ENCODE results near the gene DOCK6. TPM values are rescaled to one million over a fixed set of nuclear protein-coding genes. Genes with fewer than 3 reads are reported as not detected.

DOCK6 gene
- total RNA-seq, 4 donors from 2014 or later, result 63.4 to 102 (median 65.6) TPM

DNA sequence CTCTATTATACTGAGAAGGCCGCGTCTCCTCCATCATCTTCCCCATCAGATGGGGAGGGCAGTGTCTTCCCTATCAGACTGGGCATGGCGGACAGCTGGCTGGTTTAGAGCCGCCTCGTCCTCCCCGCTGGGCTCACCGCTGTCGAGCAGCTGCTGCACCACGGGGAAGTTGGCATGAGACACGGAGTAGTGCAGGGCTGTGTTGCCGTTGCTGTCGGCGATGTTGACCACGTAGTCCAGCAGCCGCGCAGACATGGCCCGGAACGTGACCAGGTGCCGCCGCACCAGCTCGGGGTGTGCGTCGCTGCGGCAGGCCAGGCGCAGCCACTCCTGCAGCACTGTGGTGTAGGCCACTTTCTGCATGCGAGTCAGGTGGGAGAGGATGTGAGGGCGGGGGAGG lies 88.0 kb downstream of the DOCK6 start:
- 95% methylated on average over 23 to 27 of the region's 27 CpGs for WGBS, 2 donors
- H3K4me3 ChIP-seq (ENCODE audit: low read depth, poor library complexity, severe bottlenecking), result no peak overlapping the region
- TF ChIP-seq POLR2A (IDR thresholded peaks at IDR 0.05), result no peak
- TF ChIP-seq, protein P1, sequence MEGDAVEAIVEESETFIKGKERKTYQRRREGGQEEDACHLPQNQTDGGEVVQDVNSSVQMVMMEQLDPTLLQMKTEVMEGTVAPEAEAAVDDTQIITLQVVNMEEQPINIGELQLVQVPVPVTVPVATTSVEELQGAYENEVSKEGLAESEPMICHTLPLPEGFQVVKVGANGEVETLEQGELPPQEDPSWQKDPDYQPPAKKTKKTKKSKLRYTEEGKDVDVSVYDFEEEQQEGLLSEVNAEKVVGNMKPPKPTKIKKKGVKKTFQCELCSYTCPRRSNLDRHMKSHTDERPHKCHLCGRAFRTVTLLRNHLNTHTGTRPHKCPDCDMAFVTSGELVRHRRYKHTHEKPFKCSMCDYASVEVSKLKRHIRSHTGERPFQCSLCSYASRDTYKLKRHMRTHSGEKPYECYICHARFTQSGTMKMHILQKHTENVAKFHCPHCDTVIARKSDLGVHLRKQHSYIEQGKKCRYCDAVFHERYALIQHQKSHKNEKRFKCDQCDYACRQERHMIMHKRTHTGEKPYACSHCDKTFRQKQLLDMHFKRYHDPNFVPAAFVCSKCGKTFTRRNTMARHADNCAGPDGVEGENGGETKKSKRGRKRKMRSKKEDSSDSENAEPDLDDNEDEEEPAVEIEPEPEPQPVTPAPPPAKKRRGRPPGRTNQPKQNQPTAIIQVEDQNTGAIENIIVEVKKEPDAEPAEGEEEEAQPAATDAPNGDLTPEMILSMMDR (IDR thresholded peaks at IDR 0.05), result no peak
- no peak for DNase-seq (ENCODE audit: low spot score in 2 of 2)
- intact Hi-C loops (cut with DNase I; ENCODE audit: low total_unique reads), result no loop called here

GRCh38 chr19:11173516-11174155 lies 88.7 kb downstream of the DOCK6 start:
- no peak overlapping the region for H3K4me3 ChIP-seq (ENCODE audit: low read depth, poor library complexity, severe bottlenecking)
- DNase-seq (ENCODE audit: low spot score in 2 of 2), result no peak
- WGBS, 2 donors, result 83 to 89% methylated on average over 7 to 8 of the region's 8 CpGs
- intact Hi-C loops (cut with DNase I; ENCODE audit: low total_unique reads), result no loop called here
- TF ChIP-seq POLR2A (IDR thresholded peaks at IDR 0.05), result no peak
- TF ChIP-seq, protein P1 (IDR thresholded peaks at IDR 0.05), result no peak

DNA sequence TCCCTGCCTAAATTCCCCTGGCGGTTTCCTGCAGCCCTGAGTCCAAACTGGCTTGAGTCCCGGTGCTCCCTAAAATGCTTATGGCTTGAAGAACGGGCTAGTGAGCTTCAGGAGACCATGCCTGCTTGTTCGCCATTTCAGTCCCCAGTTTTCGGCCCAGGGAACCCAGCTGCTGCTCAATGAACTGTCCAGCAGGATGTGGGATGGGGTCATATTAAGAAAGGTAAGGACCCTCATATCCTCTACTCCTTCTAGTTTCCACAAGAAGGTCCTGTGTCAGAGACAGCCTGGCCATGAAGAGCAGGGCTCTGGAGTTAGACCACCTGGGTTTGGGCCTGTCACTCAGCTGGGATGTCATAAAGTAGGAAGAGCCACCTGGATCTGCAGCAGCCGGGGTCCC lies 89.7 kb downstream of the DOCK6 start:
- 84 to 87% methylated on average over 6 of the region's 6 CpGs for WGBS, 2 donors
- DNase-seq (ENCODE audit: low spot score in 2 of 2), result no peak
- no peak for TF ChIP-seq POLR2A (IDR thresholded peaks at IDR 0.05)
- TF ChIP-seq, protein P1 (IDR thresholded peaks at IDR 0.05), result no peak
- H3K4me3 ChIP-seq (ENCODE audit: low read depth, poor library complexity, severe bottlenecking), result no peak overlapping the region
- intact Hi-C loops (cut with DNase I; ENCODE audit: low total_unique reads), result no loop called here

DNA sequence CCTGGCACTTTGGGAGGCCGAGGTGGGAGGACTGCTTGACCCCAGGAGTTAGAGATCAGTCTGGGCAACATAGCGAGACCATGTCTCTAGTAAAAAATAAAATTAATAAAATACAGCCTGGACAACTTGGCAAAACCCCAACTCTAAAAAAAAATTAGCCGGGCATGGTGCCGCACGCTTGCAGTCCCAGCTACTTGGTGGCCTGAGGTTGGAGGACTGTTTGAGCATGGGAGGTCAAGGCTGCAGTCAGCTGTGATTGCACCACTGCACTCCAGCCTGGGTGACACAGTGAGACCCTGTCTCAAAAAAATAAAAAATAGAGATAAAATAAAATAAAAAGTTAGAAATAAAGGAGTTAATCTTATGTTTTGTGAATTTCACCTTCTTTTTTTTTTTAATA lies 91.2 kb downstream of the DOCK6 start:
- DNase-seq (ENCODE audit: low spot score in 2 of 2), result no peak
- TF ChIP-seq, protein P1 (IDR thresholded peaks at IDR 0.05), result no peak
- TF ChIP-seq POLR2A (IDR thresholded peaks at IDR 0.05), result no peak
- intact Hi-C loops (cut with DNase I; ENCODE audit: low total_unique reads), result no loop called here
- 65 to 67% methylated on average over 5 of the region's 5 CpGs for WGBS, 2 donors
- no peak overlapping the region for H3K4me3 ChIP-seq (ENCODE audit: low read depth, poor library complexity, severe bottlenecking)

DNA sequence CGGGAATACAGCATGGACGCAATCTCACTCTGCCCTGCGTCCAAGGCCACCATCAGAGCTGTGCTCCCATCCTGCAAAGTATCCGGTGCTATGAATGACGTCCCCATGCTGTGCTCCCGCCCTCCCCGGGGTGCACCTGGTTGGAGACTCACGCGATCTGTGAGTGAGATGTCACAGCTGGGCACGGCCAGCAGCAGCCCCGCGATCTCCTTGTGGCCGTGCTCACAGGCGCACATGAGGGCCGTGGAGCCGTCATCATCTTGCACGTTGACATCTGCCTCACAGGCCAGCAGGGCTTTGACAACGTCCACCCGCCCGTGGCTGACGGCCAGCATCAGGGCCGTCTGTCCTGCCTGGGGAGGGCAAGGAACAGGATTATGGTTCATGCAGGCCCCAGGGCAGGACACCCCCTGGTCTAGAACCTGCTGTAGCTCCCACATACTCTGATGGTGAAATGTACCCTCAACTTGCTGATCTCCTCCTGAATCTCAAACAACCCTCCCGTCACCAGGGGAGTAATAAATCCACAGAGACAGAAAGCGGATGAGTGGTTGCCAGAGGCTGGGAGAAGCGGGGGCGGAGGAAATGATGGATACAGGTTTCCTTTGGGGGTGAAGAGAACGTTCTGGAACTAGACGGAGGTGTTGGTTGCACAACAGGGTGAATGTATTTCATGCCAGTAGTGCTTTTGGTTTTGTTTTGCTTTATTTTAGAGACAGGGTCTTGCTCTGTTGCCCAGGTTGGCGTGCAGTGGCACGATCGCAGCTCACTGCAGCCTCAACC lies 92.2 kb downstream of the DOCK6 start:
- intact Hi-C loops (cut with DNase I; ENCODE audit: low total_unique reads), result no loop called here
- DNase-seq (ENCODE audit: low spot score in 2 of 2), result no peak
- TF ChIP-seq, protein P1 (IDR thresholded peaks at IDR 0.05), result no peak
- no peak for TF ChIP-seq POLR2A (IDR thresholded peaks at IDR 0.05)
- no peak overlapping the region for H3K4me3 ChIP-seq (ENCODE audit: low read depth, poor library complexity, severe bottlenecking)
- 80 to 88% methylated on average over 31 of the region's 31 CpGs for WGBS, 2 donors
